HEK293T (cell line): ENCODE data around the gene GJA4.
"Not testable (repeated sequence)": the region's sequence is repeated elsewhere in the genome, so short reads cannot be mapped to it uniquely, and the experiment has no call there.

Experiments used
- CTCF ChIA-PET: fragments of 350-600 bp; formaldehyde crosslinking; extraction: SDS; loops from one replicate; lab custom pipeline; 2021; ENCODE audit warnings: antibody characterized with exemption, inconsistent platforms; lab: Yijun Ruan, JAX
- POLR2A ChIA-PET: fragments of 350-600 bp; formaldehyde crosslinking; extraction: SDS; loops from one replicate; lab custom pipeline; 2020; ENCODE audit warnings: antibody characterized with exemption, inconsistent platforms; lab: Yijun Ruan, JAX
- DNase-seq: peaks from one replicate; pipeline ENCODE4 v3.0.0; 2012; ENCODE audit warnings: mixed read lengths; ENCODE audit errors: extremely low spot score
- ARNT ChIP-seq: fragments of 450-650 bp; IDR thresholded peaks from 2 replicates; pipeline ENCODE4 v1.6.1; 2017; ENCODE audit warnings: mild to moderate bottlenecking
- BHLHE40 ChIP-seq: fragments of 450-650 bp; IDR thresholded peaks from 2 replicates; pipeline ENCODE4 v1.6.1; 2016; ENCODE audit warnings: mild to moderate bottlenecking, moderate library complexity, borderline replicate concordance
- CTBP1 ChIP-seq: fragments of 450-650 bp; IDR thresholded peaks from 2 replicates; pipeline ENCODE4 v1.6.1; 2016; ENCODE audit warnings: borderline replicate concordance
- ELF4 ChIP-seq: fragments of 450-650 bp; IDR thresholded peaks from 2 replicates; pipeline ENCODE4 v1.6.1; 2017; ENCODE audit warnings: antibody characterized with exemption
- FOXA1 ChIP-seq: fragments of 450-650 bp; IDR thresholded peaks from 2 replicates; pipeline ENCODE4 v1.6.1; 2016; ENCODE audit warnings: mild to moderate bottlenecking
- FOXK2 ChIP-seq: fragments of 450-650 bp; IDR thresholded peaks from 2 replicates; pipeline ENCODE4 v1.6.1; 2016; ENCODE audit warnings: mild to moderate bottlenecking
- FOXM1 ChIP-seq: fragments of 450-650 bp; IDR thresholded peaks from 2 replicates; pipeline ENCODE4 v1.6.1; 2017; ENCODE audit warnings: mild to moderate bottlenecking, borderline replicate concordance
- HDGF ChIP-seq: fragments of 450-650 bp; IDR thresholded peaks from 2 replicates; pipeline ENCODE4 v1.6.1; 2017; ENCODE audit warnings: antibody characterized with exemption, borderline replicate concordance
- L3MBTL2 ChIP-seq: fragments of 450-650 bp; conservative IDR thresholded peaks from 2 replicates; pipeline ENCODE4 v1.6.1; 2016; ENCODE audit warnings: mild to moderate bottlenecking
- LEF1 ChIP-seq: fragments of 450-650 bp; IDR thresholded peaks from 2 replicates; pipeline ENCODE4 v1.6.1; 2017; ENCODE audit warnings: mild to moderate bottlenecking, borderline replicate concordance
- NFRKB ChIP-seq: fragments of 450-650 bp; IDR thresholded peaks from 2 replicates; pipeline ENCODE4 v1.6.1; 2016; ENCODE audit warnings: mild to moderate bottlenecking, moderate library complexity
- PKNOX1 ChIP-seq: fragments of 450-650 bp; IDR thresholded peaks from 2 replicates; pipeline ENCODE4 v1.6.1; 2016
- SP1 ChIP-seq: fragments of 450-650 bp; IDR thresholded peaks from 2 replicates; pipeline ENCODE4 v1.6.1; 2017
- SUZ12 ChIP-seq: fragments of 450-650 bp; IDR thresholded peaks from 2 replicates; pipeline ENCODE4 v1.6.1; 2016; ENCODE audit warnings: mild to moderate bottlenecking
- TARDBP ChIP-seq: fragments of 450-650 bp; IDR thresholded peaks from 2 replicates; pipeline ENCODE4 v1.6.1; 2016
- ZNF384 ChIP-seq: fragments of 450-650 bp; IDR thresholded peaks from 2 replicates; pipeline ENCODE4 v1.6.1; 2016

GJA4 gene

GRCh38 chr1:34816332-34816731 is 23.5 kb downstream of the GJA4 start:
- POLR2A ChIA-PET = no interaction called here
- CTCF ChIA-PET = interaction anchor here (0.7 kb wide), 1 partner anchor 25 kb away, joined by 4 read pairs; no protein-coding TSS in a partner anchor
- TF ChIP-seq SUZ12 (no peak), ARNT (no peak), NFRKB (no peak), L3MBTL2 (no peak), FOXA1 (no peak), PKNOX1 (no peak), ELF4 (no peak), LEF1 (no peak), SP1 (no peak), ZNF384 (no peak), FOXM1 (no peak), HDGF (no peak), FOXK2 (no peak), BHLHE40 (no peak), CTBP1 (no peak), TARDBP (no peak)
- DNase-seq = no peak

GRCh38 chr1:34816778-34817177 is 24.0 kb downstream of the GJA4 start:
- no peak for DNase-seq
- TF ChIP-seq SP1 (no peak), SUZ12 (no peak), FOXM1 (no peak), ELF4 (no peak), L3MBTL2 (no peak), LEF1 (no peak), HDGF (no peak), TARDBP (no peak), FOXK2 (no peak), CTBP1 (no peak), NFRKB (no peak)
- CTCF ChIA-PET = no interaction called here
- POLR2A ChIA-PET = no interaction called here

GRCh38 chr1:34818862-34819261 is 26.1 kb downstream of the GJA4 start:
- DNase-seq, POLR2A ChIA-PET, CTCF ChIA-PET: not testable (repeated sequence)

- TF ChIP-seq ZNF384 (no peak), HDGF (no peak), SUZ12 (no peak), SP1 (no peak), FOXM1 (no peak), ARNT (no peak), LEF1 (no peak), CTBP1 (no peak)
- DNase-seq = no peak
- ChIA-PET POLR2A (no interaction called here), CTCF (no interaction called here)
These were observed 29.4 kb downstream of the GJA4 start for GRCh38 chr1:34822202-34822601.

GRCh38 chr1:34824817-34825454 is 32.1 kb downstream of the GJA4 start:
- ChIA-PET CTCF (no interaction called here), POLR2A (no interaction called here)
- TF ChIP-seq LEF1 (no peak), BHLHE40 (no peak)
- no peak for DNase-seq

- DNase-seq = no peak
- TF ChIP-seq TARDBP (no peak), FOXM1 (no peak), HDGF (no peak), ARNT (no peak), BHLHE40 (no peak), ELF4 (no peak), SP1 (no peak), CTBP1 (no peak), PKNOX1 (no peak), ZNF384 (no peak), NFRKB (no peak), L3MBTL2 (no peak), FOXA1 (no peak), FOXK2 (no peak), SUZ12 (no peak), LEF1 (no peak)
- ChIA-PET CTCF (interaction anchor here (0.6 kb wide), 1 partner anchor 380 kb away, joined by 3 read pairs; no protein-coding TSS in a partner anchor), POLR2A (no interaction called here)
These were observed 32.8 kb downstream of the GJA4 start for GRCh38 chr1:34825455-34826091.

- TF ChIP-seq ZNF384 (no peak), ARNT (no peak), HDGF (no peak), SP1 (no peak), L3MBTL2 (no peak), LEF1 (no peak), SUZ12 (no peak), FOXA1 (no peak)
- no peak for DNase-seq
- ChIA-PET POLR2A (interaction anchor here (0.9 kb wide), 1 partner anchor 8 kb away, joined by 4 read pairs; no protein-coding TSS in a partner anchor), CTCF (no interaction called here)
These were observed 34.6 kb downstream of the GJA4 start for GRCh38 chr1:34827341-34827941.
